Globus pallidus (tissue), 1 donor: ENCODE data around the gene MSL2.
"Not testable (repeated sequence)": the region's sequence is repeated elsewhere in the genome, so short reads cannot be mapped to it uniquely, and the experiment has no call there.

Source experiments
- DNase-seq: peaks from one replicate; pipeline ENCODE4 v3.0.0-alpha.2; 2015; ENCODE audit warnings: low spot score

MSL2 gene

GRCh38 chr3:136146981-136147729, 49.0 kb downstream of the MSL2 start:
- no peak for DNase-seq

GRCh38 chr3:136144397-136144796, 51.7 kb downstream of the MSL2 start:
- DNase-seq, result not testable (repeated sequence)

GRCh38 chr3:136142592-136142991, 53.5 kb downstream of the MSL2 start:
- DNase-seq, result no peak

- no peak for DNase-seq
Observed at GRCh38 chr3:136141891-136142290, 54.2 kb downstream of the MSL2 start.

- no peak for DNase-seq
Observed at GRCh38 chr3:136141291-136141785, 54.8 kb downstream of the MSL2 start.

GRCh38 chr3:136136454-136136853, 59.7 kb downstream of the MSL2 start:
- DNase-seq, result no peak

GRCh38 chr3:136135039-136135802, 60.9 kb downstream of the MSL2 start:
- DNase-seq, result no peak

- DNase-seq, result no peak
Observed at GRCh38 chr3:136134091-136134490, 62.0 kb downstream of the MSL2 start.

- DNase-seq, result not testable (repeated sequence)
Observed at GRCh38 chr3:136131647-136132046, 64.5 kb downstream of the MSL2 start.

- DNase-seq, result no peak
Observed at GRCh38 chr3:136122006-136122405, 74.1 kb downstream of the MSL2 start.

GRCh38 chr3:136120373-136121348, 75.5 kb downstream of the MSL2 start:
- no peak for DNase-seq

- not testable (repeated sequence) for DNase-seq
Observed at GRCh38 chr3:136119783-136120182, 76.4 kb downstream of the MSL2 start.

GRCh38 chr3:136119332-136119731, 76.8 kb downstream of the MSL2 start:
- DNase-seq, result not testable (repeated sequence)

- no peak for DNase-seq
Observed at GRCh38 chr3:136114421-136114820, 81.7 kb downstream of the MSL2 start.

GRCh38 chr3:136110481-136110880, 85.7 kb downstream of the MSL2 start:
- no peak for DNase-seq

- DNase-seq, result no peak
Observed at GRCh38 chr3:136109499-136109898, 86.6 kb downstream of the MSL2 start.

- DNase-seq, result no peak
Observed at GRCh38 chr3:136106101-136106500, 90.0 kb downstream of the MSL2 start.

GRCh38 chr3:136105044-136105443, 91.1 kb downstream of the MSL2 start:
- no peak for DNase-seq
